HG03469 (cell line): ENCODE results near the gene FAM193B.
A peak's percentile ranks its signal among the peaks of the same experiment; 100 is the strongest.

Experiments
- ATAC-seq: cut with Tn5 transposase; IDR thresholded peaks from one replicate; pipeline ENCODE4 v1.9.1; 2021; ENCODE audit warnings: mild to moderate bottlenecking, moderate library complexity, moderate number of reproducible peaks; ENCODE audit not compliant: unreplicated experiment

The FAM193B gene

GRCh38 chr5:177516601-177517568, 37.5 kb downstream of the FAM193B start, which contains the start of gene DDX41:
Gene DDX41, minus strand, starts transcription at chr5:177516961. Its CDS starts 16 bp downstream, at chr5:177516945.
- peak; percentile 78 for ATAC-seq

GRCh38 chr5:177515580-177515979, 38.8 kb downstream of the FAM193B start:
- ATAC-seq, result no peak

DNA sequence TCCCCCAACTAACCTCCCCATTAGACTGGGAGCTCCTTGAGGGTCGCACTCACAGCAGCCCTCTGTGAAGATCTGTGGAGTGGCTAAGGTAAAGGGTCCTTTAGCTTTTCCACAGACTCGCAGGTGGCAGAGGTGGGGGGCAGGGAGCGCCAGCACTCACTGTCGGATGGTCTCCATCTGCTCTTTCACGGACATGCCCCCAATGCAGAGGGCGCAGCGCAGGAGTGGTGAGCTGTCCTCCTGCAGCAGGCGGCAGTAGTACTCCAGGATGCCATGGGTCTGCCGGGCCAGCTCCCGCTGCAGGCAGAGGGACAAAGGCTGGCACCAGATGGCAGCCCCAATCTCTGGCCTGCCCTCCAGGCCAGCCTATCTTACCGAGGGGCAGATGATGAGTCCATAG, 39.8 kb downstream of the FAM193B start:
- no peak for ATAC-seq

DNA sequence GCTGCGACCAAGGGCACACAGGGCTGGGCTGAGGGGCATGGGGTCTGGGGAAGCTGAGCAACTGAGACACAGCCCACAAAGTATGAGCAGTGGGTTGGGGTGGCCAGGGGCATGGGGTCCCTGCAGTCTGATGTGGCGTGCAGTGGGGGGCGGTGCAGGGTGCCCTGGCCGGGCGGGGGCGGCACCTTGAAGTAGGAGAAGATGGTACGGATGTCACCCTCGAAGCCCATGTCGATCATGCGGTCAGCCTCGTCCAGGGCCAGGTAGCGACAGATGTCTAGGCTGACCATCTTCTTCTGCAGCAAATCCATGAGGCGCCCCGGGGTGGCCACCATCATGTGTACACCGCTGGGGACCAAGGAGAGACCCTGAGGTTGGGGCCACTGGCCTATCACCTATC, 40.9 kb downstream of the FAM193B start:
- no peak for ATAC-seq

DNA sequence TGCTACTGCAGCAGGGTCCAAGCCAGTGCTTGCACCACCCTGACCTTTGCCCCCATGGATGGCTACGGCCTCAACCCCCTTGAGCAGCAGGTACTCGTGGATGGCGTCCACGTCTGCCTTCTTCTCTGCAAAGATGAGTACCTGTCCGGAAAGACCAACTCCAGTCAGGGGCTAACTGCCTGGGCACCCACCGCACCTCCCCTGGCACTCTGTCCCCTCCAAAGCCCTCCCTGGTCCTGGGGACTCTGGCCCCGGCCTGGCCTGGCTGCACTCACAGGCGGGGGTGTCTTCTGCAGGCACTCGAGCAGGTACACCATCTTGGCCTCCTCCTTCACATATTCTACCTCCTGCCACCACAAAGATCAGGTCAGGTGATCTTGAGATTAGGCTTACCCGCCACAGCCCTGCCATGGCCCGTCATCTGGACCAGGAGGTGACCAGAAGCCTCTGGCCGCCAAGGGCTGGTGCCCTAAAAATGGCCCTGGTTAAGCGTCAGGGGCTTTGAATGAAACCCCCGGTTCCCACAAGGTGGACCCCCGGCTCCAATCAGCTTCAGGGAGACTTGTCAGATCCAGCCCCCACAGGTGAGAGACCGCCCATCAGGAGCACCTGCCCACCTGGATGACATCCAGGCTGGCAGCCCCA, 41.5 kb downstream of the FAM193B start:
- ATAC-seq, result no peak

GRCh38 chr5:177511796-177512675, 42.3 kb downstream of the FAM193B start:
- no peak for ATAC-seq

DNA sequence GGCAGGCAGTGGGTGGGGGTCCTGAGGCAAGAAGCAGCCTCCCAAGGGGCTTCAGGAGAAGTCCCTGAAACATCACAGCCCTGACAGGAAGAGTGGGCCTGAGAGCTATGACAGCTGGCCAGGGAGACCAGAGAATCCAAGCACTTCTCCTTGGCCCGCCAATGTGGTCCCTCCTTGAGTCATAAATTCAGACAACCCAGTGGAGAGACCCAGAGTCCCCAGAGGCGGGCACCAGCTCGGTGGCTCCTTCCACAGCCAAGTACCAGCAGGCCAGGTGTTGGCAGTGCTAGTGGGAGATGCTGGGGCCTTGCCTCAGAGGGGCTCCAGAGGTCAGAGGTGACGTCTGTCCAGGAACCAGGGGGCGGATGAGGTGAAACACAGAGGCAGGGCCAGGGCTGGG, 43.2 kb downstream of the FAM193B start:
- ATAC-seq, result no peak

DNA sequence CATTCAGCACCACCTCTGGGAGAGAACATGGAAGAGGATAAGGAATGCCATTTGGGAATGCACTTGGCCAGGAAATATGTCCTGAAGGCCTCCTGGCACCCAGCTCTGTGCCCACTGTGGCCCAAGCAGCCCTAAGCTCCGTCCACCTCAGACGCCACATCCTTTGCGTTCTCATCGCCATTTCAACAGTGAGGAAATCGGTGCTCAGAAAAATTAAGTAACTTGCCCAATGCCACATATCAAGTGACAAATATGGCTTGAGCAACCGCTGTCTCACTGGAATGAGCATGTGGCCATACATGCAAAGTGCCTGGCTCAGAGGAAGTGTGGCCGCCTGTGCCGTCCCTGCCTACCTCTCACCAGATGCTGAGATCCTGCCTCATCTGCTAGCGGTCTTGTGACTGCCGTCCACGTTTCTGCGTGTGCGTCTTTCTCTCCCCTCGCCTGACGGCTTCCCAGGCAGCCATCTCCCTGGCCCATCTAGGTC, 43.8 kb downstream of the FAM193B start:
- ATAC-seq, result no peak

DNA sequence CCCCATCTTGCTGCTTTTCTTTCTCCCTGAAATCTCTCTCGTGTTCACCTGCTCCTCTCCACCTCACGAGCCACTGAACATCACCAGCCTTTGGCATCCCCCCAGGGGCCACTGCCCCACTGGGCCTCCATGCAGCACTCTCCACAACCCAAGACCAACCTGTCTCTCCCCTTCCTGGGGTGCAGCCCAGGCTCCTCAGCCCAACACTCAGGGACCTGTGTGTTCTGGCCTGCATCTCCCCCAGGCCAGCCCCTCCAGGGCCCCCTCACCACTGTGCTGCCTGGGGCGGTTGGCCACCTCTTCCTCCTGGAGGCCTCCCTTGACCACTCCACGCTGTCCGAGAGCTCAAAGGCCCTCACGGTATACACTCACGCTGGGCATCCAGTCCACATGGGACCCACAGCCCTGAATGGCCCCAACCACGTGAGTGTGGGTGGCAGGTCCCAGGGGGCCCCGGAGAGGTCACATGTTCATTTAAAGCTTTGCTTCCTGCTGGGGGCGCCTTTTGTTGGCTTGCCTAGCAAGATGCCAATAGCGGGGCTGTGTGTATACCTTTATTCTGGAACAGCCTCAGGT, 44.3 kb downstream of the FAM193B start:
- ATAC-seq, result no peak

DNA sequence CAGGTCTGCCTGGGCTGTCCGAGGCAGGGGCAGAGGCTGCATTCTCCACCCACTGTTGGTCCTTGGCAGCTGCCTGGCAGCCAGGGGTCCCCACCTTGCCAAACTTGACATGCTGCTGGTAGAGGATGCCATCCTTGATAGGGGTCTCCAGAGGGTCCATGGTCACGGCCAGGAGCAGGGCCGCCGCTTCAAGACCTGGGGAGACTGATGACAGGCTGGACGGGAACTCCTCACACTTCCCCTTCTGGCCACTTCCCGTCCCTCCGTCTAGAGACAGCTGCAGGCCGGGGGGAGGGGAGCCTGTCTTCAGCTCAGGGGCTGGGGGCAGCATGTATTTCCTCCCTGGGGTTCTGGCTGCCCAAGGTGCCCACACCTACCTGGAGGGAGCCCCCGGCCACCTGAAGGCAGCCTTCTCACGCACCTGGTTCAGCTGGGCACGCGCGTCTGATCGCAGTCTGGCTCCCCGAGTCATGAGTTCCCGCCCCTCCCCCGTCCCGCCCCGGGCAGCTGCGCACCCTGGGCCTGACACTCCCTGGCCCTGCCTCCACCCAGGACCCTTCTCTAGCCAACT, 44.9 kb downstream of the FAM193B start, which contains the start of gene DOK3:
Gene DOK3 (minus strand): TSS at position 446 of the 571 bp plus-strand sequence. CDS start 286 bp downstream, at position 160.
- ATAC-seq, result no peak

DNA sequence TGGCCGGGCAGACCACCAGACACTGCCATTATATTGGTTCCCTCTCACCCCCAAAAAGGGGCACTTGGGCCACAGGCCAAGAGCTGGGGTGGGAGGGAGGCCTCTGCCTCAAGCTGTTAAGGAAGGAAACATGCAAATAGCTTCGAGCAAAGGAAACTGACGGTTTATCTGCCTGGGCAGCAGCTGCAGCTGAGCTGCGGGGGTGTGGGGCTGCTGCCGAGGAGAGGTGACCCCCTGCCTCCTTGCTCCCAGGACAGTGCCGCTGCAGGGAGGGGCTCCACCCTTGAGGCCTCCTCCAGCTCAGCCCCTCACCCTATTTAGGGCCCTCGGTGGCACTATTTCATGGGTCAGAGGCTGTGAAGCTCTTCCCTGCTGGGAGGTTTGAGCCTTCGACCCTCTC, 45.5 kb downstream of the FAM193B start:
- ATAC-seq, result no peak

DNA sequence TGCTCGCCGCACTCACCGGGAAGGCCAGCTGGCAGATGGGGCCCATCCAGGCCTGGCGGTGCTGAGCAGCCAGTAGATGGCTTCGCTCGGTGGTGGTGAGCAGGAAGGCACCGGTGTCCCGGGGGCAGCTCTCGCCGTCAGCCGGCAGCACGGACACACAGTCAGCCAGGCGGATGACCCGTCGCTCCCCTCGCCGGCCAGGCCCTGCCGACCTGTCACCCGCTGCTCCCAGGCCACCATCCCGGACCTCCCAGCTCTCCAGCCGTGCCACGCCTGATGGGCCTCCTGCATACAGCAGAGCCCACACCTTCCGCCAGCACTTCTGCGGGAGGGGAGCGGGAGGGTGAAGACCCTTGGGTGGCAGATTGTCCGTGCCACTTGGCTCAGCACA, 46.1 kb downstream of the FAM193B start:
- ATAC-seq, result no peak

GRCh38 chr5:177507596-177508220, 46.7 kb downstream of the FAM193B start:
- ATAC-seq, result no peak

- no peak for ATAC-seq
These were observed 47.2 kb downstream of the FAM193B start for GRCh38 chr5:177507165-177507564.

- ATAC-seq, result no peak
These were observed 49.3 kb downstream of the FAM193B start for GRCh38 chr5:177505075-177505474.

GRCh38 chr5:177504086-177505056, 50.0 kb downstream of the FAM193B start:
- no peak for ATAC-seq

DNA sequence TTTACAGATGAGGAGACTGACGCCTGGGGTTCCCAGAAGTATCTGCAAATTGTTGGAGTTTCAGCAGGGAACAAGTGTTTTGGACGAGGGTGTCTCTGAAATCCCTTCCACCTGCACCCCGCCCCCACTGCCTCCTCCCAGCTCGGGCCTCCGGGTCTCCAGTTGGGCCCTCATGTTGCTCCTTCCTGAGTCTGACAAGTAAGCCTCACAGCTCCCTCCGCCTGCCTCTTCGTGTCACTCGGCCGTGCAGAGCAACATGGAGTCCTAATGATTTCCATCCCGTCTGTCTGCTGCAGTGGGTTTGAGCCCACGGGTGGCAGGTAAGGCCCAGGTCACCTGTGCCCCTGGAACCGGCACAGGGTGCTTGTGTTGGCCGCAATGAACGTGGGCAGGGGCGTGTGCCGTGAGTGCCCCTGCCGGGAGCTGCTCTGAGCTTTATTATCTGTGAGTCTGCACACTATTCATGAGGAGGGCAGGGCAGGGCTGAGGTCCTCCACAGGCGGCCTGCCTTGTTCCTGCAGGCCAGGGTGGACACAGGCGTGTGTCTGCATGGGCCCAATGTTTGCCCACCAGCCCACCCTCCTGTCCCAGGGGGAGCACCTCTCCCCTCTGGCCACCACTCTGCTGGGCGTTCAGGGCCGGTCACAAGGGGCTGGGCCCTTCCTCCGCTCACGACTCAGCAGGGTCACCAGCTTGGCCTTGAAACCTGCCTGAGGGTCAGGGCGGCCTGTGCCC, 50.8 kb downstream of the FAM193B start:
- ATAC-seq, result no peak

DNA sequence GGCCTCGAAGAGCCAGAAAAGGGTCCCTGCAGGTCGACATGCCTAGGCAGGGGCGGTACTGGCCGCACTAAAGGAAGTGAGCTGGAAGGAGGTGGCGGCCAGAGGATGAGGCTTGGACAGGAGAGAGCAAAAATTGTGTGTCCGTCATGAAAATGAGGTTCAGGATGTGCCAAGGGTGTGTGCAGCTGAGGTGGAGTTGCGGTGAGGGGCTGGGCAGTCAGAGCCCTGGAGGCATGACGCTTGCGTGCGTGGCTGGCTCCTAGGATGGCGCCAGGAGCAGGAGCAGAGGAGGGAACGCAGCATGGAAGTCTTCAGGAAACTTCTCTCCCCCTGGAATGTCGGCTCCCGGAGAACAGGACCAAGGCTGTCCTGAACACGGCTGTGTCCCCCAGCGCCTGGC, 51.5 kb downstream of the FAM193B start:
- ATAC-seq, result no peak
